Lower leg skin (tissue), 4 donors: Measurements from ENCODE around the gene SNX3. TPM values are rescaled to one million over a fixed set of nuclear protein-coding genes. Genes with fewer than 3 reads are reported as not detected.

Source experiments
- DNase-seq, 2 donors: peaks; one replicate each; pipeline ENCODE4 v3.0.0-alpha.2; 2019; ENCODE audit warnings: low spot score in 2 of 2
- H3K4me3 ChIP-seq: fragments of 200-600 bp; sonication (generic); 2 replicates; pipeline ENCODE4 v1.5.1; 2017; ENCODE audit warnings: mild to moderate bottlenecking, low read depth; ENCODE audit not compliant: poor library complexity, severe bottlenecking
- CTCF ChIP-seq, 3 donors: fragments of 450-650 bp; IDR thresholded peaks; one replicate each; pipeline ENCODE4 v1.5.1; 2016; ENCODE audit warnings: antibody characterized with exemption in 3 of 3, mild to moderate bottlenecking in 3 of 3, moderate library complexity in 2 of 3
- POLR2A ChIP-seq, 2 donors: fragments of 450-650 bp; IDR thresholded peaks; one replicate each; pipeline ENCODE4 v1.6.1; 2016 to 2017; ENCODE audit warnings: antibody characterized with exemption in 2 of 2, mild to moderate bottlenecking in 1 of 2, moderate library complexity in 1 of 2
- WGBS, 2 donors: methylation state at CpG; one replicate each; pipeline ENCODE4 v1.1.5; 2018; 5-methylcytosine and 5-hydroxymethylcytosine counted together
- intact Hi-C: fragments of 100-400 bp; cut with DNase I; formaldehyde crosslinking; loops from one replicate; pipeline ENCODE4 v1.15.0; 2023; ENCODE audit warnings: low total_unique reads
- total RNA-seq, 4 donors: library from RNA; depleted of rRNA; stranded (reverse); fragments of >200 nt; gene quantifications; one replicate each; pipeline ENCODE4 v1.1.0, GENCODE V29; 2016

Gene SNX3
- total RNA-seq, 4 donors from 2014 or later = 94.6 to 127 (median 100) TPM

GRCh38 chr6:108287373-108287772 lies 26.5 kb upstream of the SNX3 start:
- intact Hi-C loops = no loop called here
- no peak for TF ChIP-seq CTCF (IDR thresholded peaks at IDR 0.05)
- no peak for TF ChIP-seq POLR2A (IDR thresholded peaks at IDR 0.05)
- DNase-seq = no peak
- WGBS, 2 donors = 79 to 83% methylated on average over 3 of the region's 3 CpGs
- no peak overlapping the region for H3K4me3 ChIP-seq

- intact Hi-C loops = no loop called here
- TF ChIP-seq CTCF (IDR thresholded peaks at IDR 0.05) (no peak), POLR2A (IDR thresholded peaks at IDR 0.05) (no peak)
- DNase-seq = no peak
- 86 to 92% methylated on average over 4 of the region's 4 CpGs for WGBS, 2 donors
- H3K4me3 ChIP-seq = no peak overlapping the region
Measured at GRCh38 chr6:108286366-108286765, 25.5 kb upstream of the SNX3 start.

- no peak for TF ChIP-seq POLR2A (IDR thresholded peaks at IDR 0.05)
- TF ChIP-seq CTCF (IDR thresholded peaks at IDR 0.05) = no peak
- no peak overlapping the region for H3K4me3 ChIP-seq
- intact Hi-C loops = no loop called here
- no peak for DNase-seq
Measured at GRCh38 chr6:108285381-108285780, 24.5 kb upstream of the SNX3 start.

GRCh38 chr6:108277831-108278230 lies 17.0 kb upstream of the SNX3 start:
- intact Hi-C loops = no loop called here
- TF ChIP-seq CTCF (IDR thresholded peaks at IDR 0.05) (no peak), POLR2A (IDR thresholded peaks at IDR 0.05) (no peak)
- DNase-seq = no peak
- no peak overlapping the region for H3K4me3 ChIP-seq
- WGBS, 2 donors = 78 to 91% methylated on average over 4 of the region's 4 CpGs

GRCh38 chr6:108277295-108277694 lies 16.5 kb upstream of the SNX3 start:
- WGBS, 2 donors = 80 to 100% methylated on average over 1 of the region's 1 CpG
- no peak for TF ChIP-seq CTCF (IDR thresholded peaks at IDR 0.05)
- no peak for DNase-seq
- intact Hi-C loops = no loop called here
- no peak overlapping the region for H3K4me3 ChIP-seq

- intact Hi-C loops = no loop called here
- 68 to 82% methylated on average over 2 of the region's 2 CpGs for WGBS, 2 donors
- no peak for TF ChIP-seq POLR2A (IDR thresholded peaks at IDR 0.05)
- no peak for TF ChIP-seq CTCF (IDR thresholded peaks at IDR 0.05)
- H3K4me3 ChIP-seq = no peak overlapping the region
- no peak for DNase-seq
Measured at GRCh38 chr6:108275976-108276375, 15.1 kb upstream of the SNX3 start.
